ENCODE data around the gene APOB.

Gene APOB

GRCh38 chr2:21002814-21003192 lies 41.1 kb downstream of the APOB start:
- Histone ChIP-seq H3K36me3 (ENCODE audit: control insufficient read depth in 1 of 2, insufficient read depth in 2 of 2, low read depth in 1 of 2, low read length in 2 of 2) (no peaks in the 10 kb centered on the region), H2BK12ac (ENCODE audit: low read length in 2 of 2) (no peak overlapping the region), H3K4me1 (ENCODE audit: control insufficient read depth, insufficient read depth, low read depth, low read length) (no peaks in the 10 kb centered on the region), H3K14ac (ENCODE audit: low read length in 2 of 2) (no peak overlapping the region), H2AK5ac (ENCODE audit: low read length, severe bottlenecking) (no peak overlapping the region), H2AFZ (ENCODE audit: low read depth, low read length) (no peak overlapping the region), H4K8ac (ENCODE audit: low read length) (no peak overlapping the region), H3K23ac (ENCODE audit: low read length in 2 of 2) (no peak overlapping the region), H3K9ac (ENCODE audit: low read length) (no peak overlapping the region), H3K4me2 (ENCODE audit: low read length, poor library complexity, severe bottlenecking) (no peak overlapping the region), H3K4me3 (ENCODE audit: insufficient read depth in 1 of 2, low read depth in 1 of 2, low read length in 2 of 2) (no peak overlapping the region), H4K91ac (ENCODE audit: low read length) (no peak overlapping the region), H3K79me1 (replicated peaks; ENCODE audit: low read length, poor library complexity, severe bottlenecking) (no peaks in the 10 kb centered on the region), H2BK120ac (ENCODE audit: low read depth, low read length) (no peak overlapping the region), H2BK5ac (ENCODE audit: low read depth, low read length, poor library complexity, severe bottlenecking) (no peak overlapping the region), H3K9me3 (ENCODE audit: control insufficient read depth, low read length) (no peaks in the 10 kb centered on the region), H3K18ac (ENCODE audit: low read depth in 1 of 2, low read length in 2 of 2) (no peak overlapping the region), H2BK15ac (ENCODE audit: low read depth, poor library complexity, severe bottlenecking) (no peak overlapping the region), H3K27ac (ENCODE audit: low read length, poor library complexity, severe bottlenecking) (no peak overlapping the region), H3K27me3 (ENCODE audit: control insufficient read depth in 1 of 2, insufficient read depth in 1 of 2, low read length in 2 of 2) (no peaks in the 10 kb centered on the region), H3K4ac (ENCODE audit: low read depth in 1 of 2, low read length in 2 of 2) (no peak overlapping the region)
- WGBS, result 72% methylated on average over 4 of the region's 4 CpGs
- DNase-seq, result no peak

DNA sequence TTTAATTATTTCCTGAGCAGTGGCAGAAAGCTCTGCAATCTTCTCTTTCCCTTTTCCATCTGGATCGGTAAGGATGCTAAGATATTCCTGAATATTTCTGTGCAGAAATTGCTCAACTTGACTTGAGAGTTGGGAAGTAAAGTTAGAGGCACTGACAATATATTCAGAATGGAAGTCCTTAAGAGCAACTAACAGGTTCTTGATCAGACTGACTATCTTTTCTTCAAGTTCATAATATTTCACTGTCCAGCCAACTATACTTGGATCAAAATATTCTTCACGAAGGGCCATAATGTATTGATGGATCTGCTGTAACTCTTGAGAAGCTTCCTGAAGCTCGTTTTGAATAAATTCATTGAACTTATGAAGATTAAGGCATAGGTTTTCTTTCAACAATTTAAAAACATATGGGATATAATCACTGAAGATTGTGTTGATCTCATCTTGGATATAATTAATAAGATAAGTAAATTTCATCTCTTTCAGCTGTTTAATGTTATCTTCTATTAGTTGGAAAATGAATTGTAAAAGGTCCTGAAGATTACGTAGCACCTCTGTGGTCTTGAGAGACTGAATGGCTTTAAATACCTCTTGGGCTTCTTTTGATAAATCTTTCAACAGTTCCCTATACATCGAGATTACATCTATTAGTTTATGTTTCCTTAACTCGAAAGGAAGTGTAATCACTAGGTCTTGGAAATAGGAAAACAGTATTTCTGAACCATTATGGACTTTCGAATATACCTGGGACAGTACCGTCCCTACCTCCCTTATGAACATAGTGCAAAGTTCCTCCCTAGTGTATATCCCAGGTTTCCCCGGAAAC lies 41.7 kb downstream of the APOB start:
- Histone ChIP-seq H2BK120ac (ENCODE audit: low read depth, low read length) (no peak overlapping the region), H4K8ac (ENCODE audit: low read length) (no peak overlapping the region), H3K18ac (ENCODE audit: low read depth in 1 of 2, low read length in 2 of 2) (no peak overlapping the region), H2BK12ac (ENCODE audit: low read length in 2 of 2) (no peak overlapping the region), H3K9ac (ENCODE audit: low read length) (no peak overlapping the region), H3K9me3 (ENCODE audit: control insufficient read depth, low read length) (no peaks in the 10 kb centered on the region), H4K91ac (ENCODE audit: low read length) (no peak overlapping the region), H3K14ac (ENCODE audit: low read length in 2 of 2) (no peak overlapping the region), H3K4me2 (ENCODE audit: low read length, poor library complexity, severe bottlenecking) (no peak overlapping the region), H2AK5ac (ENCODE audit: low read length, severe bottlenecking) (no peak overlapping the region), H3K79me1 (replicated peaks; ENCODE audit: low read length, poor library complexity, severe bottlenecking) (no peaks in the 10 kb centered on the region), H3K27me3 (ENCODE audit: control insufficient read depth in 1 of 2, insufficient read depth in 1 of 2, low read length in 2 of 2) (no peaks in the 10 kb centered on the region), H3K23ac (ENCODE audit: low read length in 2 of 2) (no peak overlapping the region), H3K4me3 (ENCODE audit: insufficient read depth in 1 of 2, low read depth in 1 of 2, low read length in 2 of 2) (no peak overlapping the region), H3K36me3 (ENCODE audit: control insufficient read depth in 1 of 2, insufficient read depth in 2 of 2, low read depth in 1 of 2, low read length in 2 of 2) (no peaks in the 10 kb centered on the region), H3K4ac (ENCODE audit: low read depth in 1 of 2, low read length in 2 of 2) (no peak overlapping the region), H2BK15ac (ENCODE audit: low read depth, poor library complexity, severe bottlenecking) (no peak overlapping the region), H2BK5ac (ENCODE audit: low read depth, low read length, poor library complexity, severe bottlenecking) (no peak overlapping the region), H3K4me1 (ENCODE audit: control insufficient read depth, insufficient read depth, low read depth, low read length) (no peaks in the 10 kb centered on the region), H3K27ac (ENCODE audit: low read length, poor library complexity, severe bottlenecking) (no peak overlapping the region), H2AFZ (ENCODE audit: low read depth, low read length) (no peak overlapping the region)
- DNase-seq, result no peak
- 73% methylated on average over 4 of the region's 9 CpGs for WGBS

- Histone ChIP-seq H4K91ac (ENCODE audit: low read length) (no peak overlapping the region), H2BK120ac (ENCODE audit: low read depth, low read length) (no peak overlapping the region), H3K79me1 (replicated peaks; ENCODE audit: low read length, poor library complexity, severe bottlenecking) (no peaks in the 10 kb centered on the region), H3K36me3 (ENCODE audit: control insufficient read depth in 1 of 2, insufficient read depth in 2 of 2, low read depth in 1 of 2, low read length in 2 of 2) (no peaks in the 10 kb centered on the region), H2BK12ac (ENCODE audit: low read length in 2 of 2) (no peak overlapping the region), H3K14ac (ENCODE audit: low read length in 2 of 2) (no peak overlapping the region), H3K23ac (ENCODE audit: low read length in 2 of 2) (no peak overlapping the region), H4K8ac (ENCODE audit: low read length) (no peak overlapping the region), H3K9me3 (ENCODE audit: control insufficient read depth, low read length) (no peaks in the 10 kb centered on the region), H3K18ac (ENCODE audit: low read depth in 1 of 2, low read length in 2 of 2) (no peak overlapping the region), H2BK5ac (ENCODE audit: low read depth, low read length, poor library complexity, severe bottlenecking) (no peak overlapping the region), H3K4me3 (ENCODE audit: insufficient read depth in 1 of 2, low read depth in 1 of 2, low read length in 2 of 2) (no peak overlapping the region), H3K27ac (ENCODE audit: low read length, poor library complexity, severe bottlenecking) (no peak overlapping the region), H3K9ac (ENCODE audit: low read length) (no peak overlapping the region), H2AK5ac (ENCODE audit: low read length, severe bottlenecking) (no peak overlapping the region), H3K4me1 (ENCODE audit: control insufficient read depth, insufficient read depth, low read depth, low read length) (no peaks in the 10 kb centered on the region), H3K4ac (ENCODE audit: low read depth in 1 of 2, low read length in 2 of 2) (no peak overlapping the region), H2BK15ac (ENCODE audit: low read depth, poor library complexity, severe bottlenecking) (no peak overlapping the region), H3K4me2 (ENCODE audit: low read length, poor library complexity, severe bottlenecking) (no peak overlapping the region), H3K27me3 (ENCODE audit: control insufficient read depth in 1 of 2, insufficient read depth in 1 of 2, low read length in 2 of 2) (no peaks in the 10 kb centered on the region), H2AFZ (ENCODE audit: low read depth, low read length) (no peak overlapping the region)
- DNase-seq, result no peak
- WGBS, result 79% methylated on average over 4 of the region's 4 CpGs
Measured at GRCh38 chr2:21001225-21001946, 42.5 kb downstream of the APOB start.

DNA sequence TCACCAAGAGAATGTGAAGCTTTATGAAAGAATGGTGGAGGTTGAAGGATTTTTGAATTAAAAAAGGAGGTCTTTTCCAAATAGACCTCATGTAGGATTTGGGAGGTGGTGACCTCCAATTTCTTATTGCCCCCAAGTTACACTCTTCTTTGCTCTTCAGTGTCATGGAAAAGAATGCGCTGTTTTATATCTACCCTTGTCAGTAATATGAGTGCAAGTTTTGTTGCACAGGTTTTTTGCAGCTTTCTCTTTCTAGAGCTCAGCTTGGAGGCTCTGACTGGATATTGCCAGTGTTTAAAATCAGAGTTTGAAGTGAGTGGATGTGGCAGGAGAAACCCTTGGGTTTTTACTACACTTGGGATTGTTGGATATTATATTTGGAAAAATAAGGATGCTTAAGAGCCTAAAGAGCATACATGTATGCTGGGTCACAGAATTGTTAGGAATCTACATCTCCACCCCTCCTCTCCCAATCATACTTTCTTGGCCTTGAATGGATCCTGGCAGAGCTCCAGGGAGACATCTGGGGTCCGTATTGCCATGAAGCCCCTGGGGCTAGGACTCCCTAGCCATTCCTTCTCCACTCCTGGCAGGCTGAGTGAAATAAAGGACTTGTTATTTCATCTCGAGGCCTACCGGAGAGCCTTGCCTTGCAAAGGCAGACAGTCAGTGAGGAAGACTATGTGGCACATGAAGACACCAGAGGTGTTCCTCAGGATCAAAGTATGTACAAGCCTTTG lies 43.8 kb downstream of the APOB start:
- Histone ChIP-seq H3K79me1 (replicated peaks; ENCODE audit: low read length, poor library complexity, severe bottlenecking) (no peaks in the 10 kb centered on the region), H3K9me3 (ENCODE audit: control insufficient read depth, low read length) (no peaks in the 10 kb centered on the region), H3K4me1 (ENCODE audit: control insufficient read depth, insufficient read depth, low read depth, low read length) (no peaks in the 10 kb centered on the region), H3K9ac (ENCODE audit: low read length) (no peak overlapping the region), H3K23ac (ENCODE audit: low read length in 2 of 2) (no peak overlapping the region), H4K91ac (ENCODE audit: low read length) (no peak overlapping the region), H3K36me3 (ENCODE audit: control insufficient read depth in 1 of 2, insufficient read depth in 2 of 2, low read depth in 1 of 2, low read length in 2 of 2) (no peaks in the 10 kb centered on the region), H2AFZ (ENCODE audit: low read depth, low read length) (no peak overlapping the region), H4K8ac (ENCODE audit: low read length) (no peak overlapping the region), H3K4me3 (ENCODE audit: insufficient read depth in 1 of 2, low read depth in 1 of 2, low read length in 2 of 2) (no peak overlapping the region), H2BK120ac (ENCODE audit: low read depth, low read length) (no peak overlapping the region), H3K27ac (ENCODE audit: low read length, poor library complexity, severe bottlenecking) (no peak overlapping the region), H2AK5ac (ENCODE audit: low read length, severe bottlenecking) (no peak overlapping the region), H3K14ac (ENCODE audit: low read length in 2 of 2) (no peak overlapping the region), H2BK15ac (ENCODE audit: low read depth, poor library complexity, severe bottlenecking) (no peak overlapping the region), H3K18ac (ENCODE audit: low read depth in 1 of 2, low read length in 2 of 2) (no peak overlapping the region), H2BK5ac (ENCODE audit: low read depth, low read length, poor library complexity, severe bottlenecking) (no peak overlapping the region), H3K27me3 (ENCODE audit: control insufficient read depth in 1 of 2, insufficient read depth in 1 of 2, low read length in 2 of 2) (no peaks in the 10 kb centered on the region), H3K4ac (ENCODE audit: low read depth in 1 of 2, low read length in 2 of 2) (no peak overlapping the region), H2BK12ac (ENCODE audit: low read length in 2 of 2) (no peak overlapping the region), H3K4me2 (ENCODE audit: low read length, poor library complexity, severe bottlenecking) (no peak overlapping the region)
- no peak for DNase-seq
- 86% methylated on average over 4 of the region's 4 CpGs for WGBS
